Mesendoderm (in vitro differentiated cells): ENCODE results near the gene CCL1.

Experiments
- DNase-seq: peaks from one replicate; pipeline ENCODE4 v3.0.0; 2013
- H2AK5ac ChIP-seq: 2 replicates; pipeline ENCODE4 v1.6.1; 2013; ENCODE audit warnings: low read length, inconsistent platforms
- H2BK120ac ChIP-seq: 2 replicates; pipeline ENCODE4 v1.6.1; 2013; ENCODE audit warnings: low read depth, mild to moderate bottlenecking, low read length, moderate library complexity, mixed read lengths
- H2BK15ac ChIP-seq: replicated peaks from 2 replicates; pipeline ENCODE4 v1.6.1; 2013; ENCODE audit warnings: low read depth, mild to moderate bottlenecking, moderate library complexity
- H2BK5ac ChIP-seq: 2 replicates; pipeline ENCODE4 v1.6.1; 2013; ENCODE audit warnings: low read length, inconsistent platforms
- H3K18ac ChIP-seq: 2 replicates; pipeline ENCODE4 v1.6.1; 2013; ENCODE audit warnings: mild to moderate bottlenecking, low read length, mixed read lengths
- H3K23ac ChIP-seq: one replicate; pipeline ENCODE4 v1.6.1; 2013; ENCODE audit warnings: low read length
- H3K27ac ChIP-seq: 2 replicates; pipeline ENCODE4 v1.5.1; 2013; ENCODE audit warnings: low read depth, mild to moderate bottlenecking, inconsistent platforms, low read length, moderate library complexity
- H3K27me3 ChIP-seq: 2 replicates; pipeline ENCODE4 v1.6.1; 2013; ENCODE audit warnings: low read length, control low read depth, mild to moderate bottlenecking, inconsistent platforms; ENCODE audit not compliant: insufficient read depth, poor library complexity
- H3K36me3 ChIP-seq: 2 replicates; pipeline ENCODE4 v1.6.1; 2013; ENCODE audit warnings: low read length, inconsistent platforms; ENCODE audit not compliant: control insufficient read depth, insufficient read depth
- H3K4ac ChIP-seq: one replicate; pipeline ENCODE4 v1.6.1; 2013; ENCODE audit warnings: low read depth, mild to moderate bottlenecking, low read length, moderate library complexity
- H3K4me1 ChIP-seq: 2 replicates; pipeline ENCODE4 v1.6.1; 2013; ENCODE audit warnings: low read depth, low read length, inconsistent platforms; ENCODE audit not compliant: control insufficient read depth
- H3K4me2 ChIP-seq: 2 replicates; pipeline ENCODE4 v1.6.1; 2013; ENCODE audit warnings: low read length
- H3K4me3 ChIP-seq: 2 replicates; pipeline ENCODE4 v1.5.1; 2013; ENCODE audit warnings: mild to moderate bottlenecking, low read length
- H3K56ac ChIP-seq: one replicate; pipeline ENCODE4 v1.6.1; 2013; ENCODE audit warnings: low read length
- H3K79me1 ChIP-seq: 2 replicates; pipeline ENCODE4 v1.6.1; 2013; ENCODE audit warnings: low read length, inconsistent platforms
- H3K79me2 ChIP-seq: 2 replicates; pipeline ENCODE4 v1.6.1; 2013; ENCODE audit warnings: mild to moderate bottlenecking, low read length; ENCODE audit not compliant: control insufficient read depth, insufficient read depth
- H3K9ac ChIP-seq: 2 replicates; pipeline ENCODE4 v1.6.1; 2013; ENCODE audit warnings: low read length, inconsistent platforms
- H4K5ac ChIP-seq: one replicate; pipeline ENCODE4 v1.6.1; 2013; ENCODE audit warnings: low read length
- H4K8ac ChIP-seq: one replicate; pipeline ENCODE4 v1.6.1; 2013; ENCODE audit warnings: low read depth, mild to moderate bottlenecking, control low read depth, low read length, moderate library complexity
- WGBS: extraction: QIAGEN DNeasy Blood & Tissue Kit; methylation state at CpG from one replicate; pipeline ENCODE4 v1.1.7; 2013; ENCODE audit warnings: low lambda C conversion rate, missing lambda C conversion rate; ENCODE audit not compliant: insufficient coverage; ENCODE audit errors: extremely low coverage; 5-methylcytosine and 5-hydroxymethylcytosine counted together

Gene CCL1

DNA sequence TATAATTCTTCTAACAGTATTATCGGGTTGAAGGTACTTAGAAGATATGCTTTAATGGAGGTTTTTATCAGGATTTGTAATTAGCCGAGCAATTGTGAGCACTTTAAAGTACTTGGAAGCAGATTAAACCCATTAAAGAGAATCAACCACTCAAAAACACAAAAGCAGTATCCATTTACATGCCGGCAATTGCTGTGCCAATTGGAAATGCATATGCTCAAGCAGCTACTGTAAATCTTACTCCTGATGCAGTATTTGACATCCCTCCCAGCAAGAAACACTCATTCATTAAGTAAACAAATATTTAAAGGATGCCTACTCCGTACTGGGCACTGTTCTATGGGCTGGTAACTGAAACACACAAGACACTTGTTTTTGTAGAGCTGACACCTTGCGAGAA, 11.4 kb upstream of the CCL1 start:
- no peak overlapping the region for H3K27ac ChIP-seq
- no peaks in the 10 kb centered on the region for H3K36me3 ChIP-seq
- no CpG with 5 or more reads among the region's 5 CpGs for WGBS
- H3K56ac ChIP-seq = no peak overlapping the region
- no peak overlapping the region for H2BK5ac ChIP-seq
- H4K5ac ChIP-seq = no peak overlapping the region
- no peak overlapping the region for H4K8ac ChIP-seq
- no peaks in the 10 kb centered on the region for H3K27me3 ChIP-seq
- no peak overlapping the region for H3K9ac ChIP-seq
- no peak for DNase-seq
- no peaks in the 10 kb centered on the region for H3K4me1 ChIP-seq
- no peak overlapping the region for H2BK15ac ChIP-seq
- H3K79me2 ChIP-seq = no peaks in the 10 kb centered on the region
- H3K23ac ChIP-seq = no peak overlapping the region
- no peak overlapping the region for H3K4me2 ChIP-seq
- H3K4me3 ChIP-seq = no peak overlapping the region
- H2BK120ac ChIP-seq = no peak overlapping the region
- no peak overlapping the region for H3K18ac ChIP-seq
- H3K79me1 ChIP-seq = no peaks in the 10 kb centered on the region
- no peak overlapping the region for H2AK5ac ChIP-seq
- no peak overlapping the region for H3K4ac ChIP-seq

DNA sequence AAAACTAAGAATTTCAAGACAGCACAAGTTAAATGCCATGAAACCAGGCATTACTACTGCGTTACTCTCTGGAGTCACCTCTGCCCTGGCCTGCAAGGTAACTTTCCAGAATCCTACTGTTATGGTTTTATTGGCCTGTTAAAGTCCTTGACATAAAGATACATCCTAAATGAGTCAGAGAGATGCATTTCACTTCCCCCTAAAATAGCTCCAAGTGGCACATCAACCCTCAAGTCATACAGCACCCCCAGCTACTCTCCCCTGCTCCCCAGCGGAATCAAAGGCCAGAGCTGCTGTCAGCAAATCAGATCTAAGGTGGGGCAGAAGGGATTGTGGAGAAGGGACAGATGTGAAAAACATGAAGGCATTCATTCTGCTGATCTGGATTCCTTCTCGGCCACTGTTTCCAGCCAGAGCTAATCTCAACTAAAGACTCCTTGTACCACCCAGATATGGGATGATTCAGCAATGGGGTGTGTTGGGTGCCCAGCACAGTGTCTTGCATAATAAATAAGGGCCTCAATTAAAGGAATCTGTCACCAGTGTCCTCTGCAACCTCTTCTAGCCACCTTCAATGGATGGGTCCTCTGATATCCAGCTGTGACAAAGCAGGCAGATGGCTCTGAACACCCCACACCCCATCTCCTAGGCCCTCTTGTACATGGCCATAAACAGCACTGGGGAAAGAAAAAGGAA, 8.5 kb upstream of the CCL1 start:
- Histone ChIP-seq H3K27ac (no peak overlapping the region), H3K27me3 (no peaks in the 10 kb centered on the region), H4K8ac (no peak overlapping the region), H3K23ac (no peak overlapping the region), H3K36me3 (no peaks in the 10 kb centered on the region), H3K9ac (no peak overlapping the region), H2AK5ac (no peak overlapping the region), H3K79me1 (no peaks in the 10 kb centered on the region), H3K4ac (no peak overlapping the region), H3K18ac (no peak overlapping the region), H3K4me3 (no peak overlapping the region), H3K4me1 (peaks cover 2% of the 10 kb centered on the region), H3K56ac (no peak overlapping the region), H3K79me2 (no peaks in the 10 kb centered on the region), H2BK15ac (no peak overlapping the region), H2BK5ac (no peak overlapping the region), H3K4me2 (no peak overlapping the region), H2BK120ac (no peak overlapping the region), H4K5ac (no peak overlapping the region)
- no peak for DNase-seq
- WGBS = no CpG with 5 or more reads among the region's 3 CpGs

DNA sequence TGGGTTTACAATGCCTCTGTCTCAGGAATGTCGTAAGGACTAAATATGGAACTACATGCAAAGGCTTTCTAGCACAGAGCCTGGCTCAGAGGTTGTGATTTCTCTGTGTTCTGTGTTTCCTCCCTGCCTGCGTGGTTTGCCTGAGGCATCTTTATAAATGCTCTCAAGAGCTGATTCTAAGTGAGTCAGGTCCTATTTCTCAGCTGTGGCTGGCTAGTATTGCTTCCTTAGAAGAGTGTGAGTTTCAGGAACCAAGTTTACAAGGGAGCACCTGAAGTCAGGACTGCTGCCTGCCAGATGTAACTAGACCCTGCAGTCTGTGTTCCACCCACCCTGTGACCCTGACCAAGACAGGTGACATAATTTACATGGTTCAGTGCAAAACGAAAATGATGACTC, 8.0 kb upstream of the CCL1 start:
- H3K4ac ChIP-seq = no peak overlapping the region
- H3K79me2 ChIP-seq = no peaks in the 10 kb centered on the region
- H4K8ac ChIP-seq = no peak overlapping the region
- H3K27ac ChIP-seq = no peak overlapping the region
- no peak overlapping the region for H3K4me3 ChIP-seq
- DNase-seq = no peak
- no peak overlapping the region for H3K56ac ChIP-seq
- H2BK5ac ChIP-seq = no peak overlapping the region
- no peaks in the 10 kb centered on the region for H3K36me3 ChIP-seq
- H2BK120ac ChIP-seq = no peak overlapping the region
- no peak overlapping the region for H3K9ac ChIP-seq
- H3K27me3 ChIP-seq = no peaks in the 10 kb centered on the region
- H3K18ac ChIP-seq = no peak overlapping the region
- no peaks in the 10 kb centered on the region for H3K79me1 ChIP-seq
- H3K23ac ChIP-seq = no peak overlapping the region
- H2BK15ac ChIP-seq = no peak overlapping the region
- peaks cover 2% of the 10 kb centered on the region for H3K4me1 ChIP-seq
- H4K5ac ChIP-seq = no peak overlapping the region
- H2AK5ac ChIP-seq = no peak overlapping the region
- WGBS = no CpG with 5 or more reads among the region's 3 CpGs
- H3K4me2 ChIP-seq = no peak overlapping the region

DNA sequence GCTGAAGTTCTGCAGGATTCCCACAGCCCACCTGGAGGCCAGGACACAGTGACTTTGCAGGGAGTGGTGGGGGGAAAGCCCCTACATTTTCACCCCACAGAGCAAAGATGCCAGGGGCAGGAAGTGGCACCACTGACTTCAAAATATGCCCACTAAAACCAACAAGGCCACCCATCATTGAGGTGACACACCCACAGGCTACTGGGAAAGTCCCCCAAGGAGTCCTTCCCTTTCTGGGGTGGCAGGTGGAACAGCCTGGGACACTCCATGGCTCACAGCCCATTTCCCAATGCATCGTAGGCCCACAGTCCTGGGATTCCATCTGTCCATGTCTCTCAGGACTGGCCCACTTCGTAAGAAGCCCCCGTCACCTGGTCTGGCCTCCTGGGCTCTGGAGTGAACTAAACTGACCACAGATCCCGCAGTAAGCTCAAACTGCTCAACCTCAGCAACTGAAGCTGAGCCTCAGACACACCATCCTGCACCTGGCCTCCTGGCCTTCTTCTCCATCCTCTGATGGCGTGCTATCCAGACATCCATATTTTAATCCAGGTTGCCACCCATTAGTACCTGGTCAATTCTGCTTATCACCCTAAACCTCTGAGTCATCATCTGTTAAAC, 7.5 kb upstream of the CCL1 start:
- no peak overlapping the region for H4K5ac ChIP-seq
- no peak overlapping the region for H3K18ac ChIP-seq
- no peak overlapping the region for H2BK15ac ChIP-seq
- H3K4me2 ChIP-seq = no peak overlapping the region
- no peaks in the 10 kb centered on the region for H3K79me1 ChIP-seq
- H3K36me3 ChIP-seq = no peaks in the 10 kb centered on the region
- no peak overlapping the region for H3K23ac ChIP-seq
- H2BK5ac ChIP-seq = no peak overlapping the region
- no peak overlapping the region for H3K4ac ChIP-seq
- no peak overlapping the region for H3K56ac ChIP-seq
- no peaks in the 10 kb centered on the region for H3K79me2 ChIP-seq
- WGBS = no CpG with 5 or more reads among the region's 5 CpGs
- no peak overlapping the region for H2AK5ac ChIP-seq
- H4K8ac ChIP-seq = no peak overlapping the region
- no peak overlapping the region for H3K27ac ChIP-seq
- H2BK120ac ChIP-seq = no peak overlapping the region
- H3K9ac ChIP-seq = no peak overlapping the region
- DNase-seq = no peak
- H3K4me1 ChIP-seq = peaks cover 2% of the 10 kb centered on the region
- H3K27me3 ChIP-seq = no peaks in the 10 kb centered on the region
- H3K4me3 ChIP-seq = no peak overlapping the region

DNA sequence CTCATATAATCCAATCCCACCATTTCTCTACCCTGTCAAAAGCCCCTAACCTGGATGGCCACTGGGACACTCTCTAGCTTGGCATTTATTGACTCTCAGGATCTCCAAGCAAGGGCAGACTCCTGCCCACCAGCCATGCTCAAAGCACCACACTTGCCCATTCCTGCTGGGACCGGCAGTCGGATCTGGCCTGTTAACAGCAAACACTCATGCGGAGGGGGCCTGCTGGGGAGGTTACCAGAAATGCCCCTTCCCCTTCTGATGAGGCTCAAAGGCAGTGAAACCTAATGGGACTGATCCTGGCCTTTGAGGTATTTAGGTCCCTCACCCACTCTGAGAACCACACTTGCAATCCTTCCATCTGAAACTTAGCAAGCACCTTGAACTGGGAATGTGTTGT, 6.5 kb upstream of the CCL1 start:
- H2BK120ac ChIP-seq = no peak overlapping the region
- DNase-seq = no peak
- peaks cover 2% of the 10 kb centered on the region for H3K4me1 ChIP-seq
- no peak overlapping the region for H3K18ac ChIP-seq
- H2AK5ac ChIP-seq = no peak overlapping the region
- H4K5ac ChIP-seq = no peak overlapping the region
- no peak overlapping the region for H3K23ac ChIP-seq
- no CpG with 5 or more reads among the region's 3 CpGs for WGBS
- H4K8ac ChIP-seq = no peak overlapping the region
- no peaks in the 10 kb centered on the region for H3K79me1 ChIP-seq
- no peak overlapping the region for H3K9ac ChIP-seq
- no peaks in the 10 kb centered on the region for H3K79me2 ChIP-seq
- no peak overlapping the region for H2BK5ac ChIP-seq
- H3K4ac ChIP-seq = no peak overlapping the region
- H3K4me2 ChIP-seq = no peak overlapping the region
- H3K27ac ChIP-seq = no peak overlapping the region
- H3K27me3 ChIP-seq = no peaks in the 10 kb centered on the region
- H3K36me3 ChIP-seq = no peaks in the 10 kb centered on the region
- no peak overlapping the region for H3K56ac ChIP-seq
- no peak overlapping the region for H2BK15ac ChIP-seq
- no peak overlapping the region for H3K4me3 ChIP-seq
